Skin of body (tissue), 2 donors: ENCODE measurements around the gene GDAP1L1. TPM values are rescaled to one million over a fixed set of nuclear protein-coding genes. Genes with fewer than 3 reads are reported as not detected.
"Not testable (repeated sequence)": the region's sequence is repeated elsewhere in the genome, so short reads cannot be mapped to it uniquely, and the experiment has no call there.

Experiments
- DNase-seq: peaks from one replicate; lab custom pipeline; 2025; lab: John Stamatoyannopoulos, UW
- total RNA-seq: library from RNA; depleted of rRNA; stranded (reverse); fragments of >200 nt; gene quantifications from one replicate; pipeline ENCODE4 v1.2.3, GENCODE V29; 2014

GDAP1L1 gene
- total RNA-seq, 1 donor from 2014 or later: 0.20 TPM

GRCh38 chr20:44219791-44220190, 27.3 kb upstream of the GDAP1L1 start:
- DNase-seq: no peak

GRCh38 chr20:44221368-44221954, 25.6 kb upstream of the GDAP1L1 start:
- no peak for DNase-seq

GRCh38 chr20:44222027-44222426, 25.1 kb upstream of the GDAP1L1 start:
- DNase-seq: no peak

- DNase-seq: no peak
Observed at GRCh38 chr20:44222633-44223368, 24.3 kb upstream of the GDAP1L1 start.

GRCh38 chr20:44223721-44224120, 23.4 kb upstream of the GDAP1L1 start:
- DNase-seq: no peak

- no peak for DNase-seq
Observed at GRCh38 chr20:44224637-44225036, 22.5 kb upstream of the GDAP1L1 start.

- DNase-seq: no peak
Observed at GRCh38 chr20:44228465-44229258, 18.4 kb upstream of the GDAP1L1 start.

- DNase-seq: no peak
Observed at GRCh38 chr20:44231193-44231592, 15.9 kb upstream of the GDAP1L1 start.

GRCh38 chr20:44231713-44232468, 15.2 kb upstream of the GDAP1L1 start:
- DNase-seq: no peak

- DNase-seq: not testable (repeated sequence)
Observed at GRCh38 chr20:44232469-44232856, 14.6 kb upstream of the GDAP1L1 start.

- DNase-seq: no peak
Observed at GRCh38 chr20:44233436-44234016, 13.6 kb upstream of the GDAP1L1 start.

- DNase-seq: no peak
Observed at GRCh38 chr20:44234566-44235317, 12.4 kb upstream of the GDAP1L1 start.

- DNase-seq: no peak
Observed at GRCh38 chr20:44235702-44236101, 11.4 kb upstream of the GDAP1L1 start.

- not testable (repeated sequence) for DNase-seq
Observed at GRCh38 chr20:44236840-44237239, 10.3 kb upstream of the GDAP1L1 start.

- no peak for DNase-seq
Observed at GRCh38 chr20:44241796-44242195, 5.3 kb upstream of the GDAP1L1 start.

- no peak for DNase-seq
Observed at GRCh38 chr20:44245977-44246376, 1.1 kb upstream of the GDAP1L1 start.

GRCh38 chr20:44247586-44248409, 690 bp downstream of the GDAP1L1 start:
- DNase-seq: no peak

GRCh38 chr20:44248410-44248759, 1.3 kb downstream of the GDAP1L1 start:
- no peak for DNase-seq

- DNase-seq: no peak
Observed at GRCh38 chr20:44251284-44251683, 4.2 kb downstream of the GDAP1L1 start.

- DNase-seq: no peak
Observed at GRCh38 chr20:44253528-44253927, 6.4 kb downstream of the GDAP1L1 start.
